Activated T-helper 1 cell treated with anti-CD3 and anti-CD28 coated beads, Interleukin-2, amount 50 U/mL, for 16 hours (primary cell): ENCODE measurements around the gene MOB2.

Experiments
- DNase-seq, 2 donors: peaks; one replicate each; pipeline ENCODE4 v3.0.0-alpha.2; 2020; ENCODE audit warnings: low read depth in 1 of 2, low spot score in 1 of 2

The MOB2 gene

GRCh38 chr11:1504581-1505290 is 18.2 kb upstream of the MOB2 start:
- no peak for DNase-seq

GRCh38 chr11:1504138-1504537 is 17.6 kb upstream of the MOB2 start:
- DNase-seq, result no peak

GRCh38 chr11:1503708-1504104 is 17.1 kb upstream of the MOB2 start:
- no peak for DNase-seq

GRCh38 chr11:1502954-1503707 is 16.6 kb upstream of the MOB2 start:
- DNase-seq, result no peak

- DNase-seq, result no peak
Measured at GRCh38 chr11:1502168-1502953, 15.8 kb upstream of the MOB2 start.

- no peak for DNase-seq
Measured at GRCh38 chr11:1501421-1502167, 15.0 kb upstream of the MOB2 start.

GRCh38 chr11:1500466-1501420 is 14.2 kb upstream of the MOB2 start:
- DNase-seq, result no peak

GRCh38 chr11:1499899-1500298 is 13.3 kb upstream of the MOB2 start:
- DNase-seq, result no peak

- no peak for DNase-seq
Measured at GRCh38 chr11:1499261-1499890, 12.8 kb upstream of the MOB2 start.

- no peak for DNase-seq
Measured at GRCh38 chr11:1498262-1498661, 11.7 kb upstream of the MOB2 start.

- DNase-seq, result no peak
Measured at GRCh38 chr11:1497600-1497999, 11.0 kb upstream of the MOB2 start.

- no peak for DNase-seq
Measured at GRCh38 chr11:1496761-1497095, 10.1 kb upstream of the MOB2 start.

- no peak for DNase-seq
Measured at GRCh38 chr11:1496091-1496760, 9.6 kb upstream of the MOB2 start.

- no peak for DNase-seq
Measured at GRCh38 chr11:1494650-1495049, 8.1 kb upstream of the MOB2 start.

GRCh38 chr11:1493650-1494244 is 7.2 kb upstream of the MOB2 start:
- DNase-seq, result no peak

- DNase-seq, result no peak
Measured at GRCh38 chr11:1491379-1491778, 4.8 kb upstream of the MOB2 start.

GRCh38 chr11:1490651-1491050 is 4.1 kb upstream of the MOB2 start:
- DNase-seq, result no peak

- DNase-seq, result no peak
Measured at GRCh38 chr11:1488575-1489180, 2.1 kb upstream of the MOB2 start.
